ENCODE results near the gene MGST1. TPM values are rescaled to one million over a fixed set of nuclear protein-coding genes. Genes with fewer than 3 reads are reported as not detected.
A peak's percentile ranks its signal among the peaks of the same experiment; 100 is the strongest.

MGST1 gene
- total and polyA plus RNA-seq, 2 experiments from 2014 or later, result 256 to 434 TPM

GRCh38 chr12:16349131-16349460 lies 1.7 kb downstream of the MGST1 start:
- H3K79me2 ChIP-seq, result peaks cover 21% of the 10 kb centered on the region
- TF ChIP-seq CTCF (IDR thresholded peaks at IDR 0.05; ENCODE audit: poor library complexity), result no peak
- no peak for TF ChIP-seq EZH2phosphoT487 (IDR thresholded peaks at IDR 0.05; ENCODE audit: low read depth, severe bottlenecking, unreplicated experiment)
- no peak for TF ChIP-seq EZH2 (IDR thresholded peaks at IDR 0.05; ENCODE audit: borderline replicate concordance)

DNA sequence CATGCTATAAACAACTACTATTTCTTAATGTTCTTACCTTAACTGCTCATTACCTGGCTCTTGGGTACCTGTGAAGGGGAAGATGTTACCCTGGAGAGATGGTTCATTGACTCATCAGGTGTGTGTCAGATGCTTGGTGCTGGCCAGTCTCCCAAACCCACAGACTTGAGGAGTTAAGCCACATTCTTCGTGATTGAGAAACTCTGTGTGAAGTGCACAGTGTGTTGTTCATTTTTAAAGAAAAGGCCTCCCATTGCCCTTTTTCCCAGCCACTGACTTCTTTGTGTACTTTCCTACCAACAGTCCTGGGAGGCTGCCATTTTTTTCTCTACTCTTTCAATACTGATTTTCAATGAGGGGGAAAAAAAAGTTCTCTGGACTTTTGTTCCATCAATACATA lies 3.2 kb downstream of the MGST1 start:
- H3K36me3 ChIP-seq (replicated peaks; ENCODE audit: insufficient read depth, low read depth), result no peaks in the 10 kb centered on the region
- peak overlapping the region; percentile 20 for H3K4me2 ChIP-seq
- peaks cover 3% of the 10 kb centered on the region for H3K4me1 ChIP-seq (ENCODE audit: insufficient read depth)
- H3K4me3 ChIP-seq, result no peak overlapping the region
- H4K20me1 ChIP-seq (ENCODE audit: insufficient read depth, poor library complexity, severe bottlenecking), result no peaks in the 10 kb centered on the region
- H3K9me2 ChIP-seq (replicated peaks; ENCODE audit: insufficient read depth), result no peaks in the 10 kb centered on the region
- no peaks in the 10 kb centered on the region for H3K27me3 ChIP-seq
- WGBS (ENCODE audit: low lambda C conversion rate, missing lambda C conversion rate), result 59% methylated on average over 1 of the region's 1 CpG
- H3K9me3 ChIP-seq (ENCODE audit: low read depth), result no peaks in the 10 kb centered on the region
- H3K79me2 ChIP-seq, result peaks cover 21% of the 10 kb centered on the region
- H2AFZ ChIP-seq, result no peak overlapping the region
- DNase-seq (ENCODE audit: low spot score), result peak; percentile 13
- no peak for TF ChIP-seq CTCF (IDR thresholded peaks at IDR 0.05; ENCODE audit: poor library complexity)
- no peak for TF ChIP-seq EZH2 (IDR thresholded peaks at IDR 0.05; ENCODE audit: borderline replicate concordance)
- TF ChIP-seq EZH2phosphoT487 (IDR thresholded peaks at IDR 0.05; ENCODE audit: low read depth, severe bottlenecking, unreplicated experiment), result no peak
- H3K27ac ChIP-seq, result no peak overlapping the region

More at GRCh38 chr12:16349131-16349460, 1.7 kb downstream of the MGST1 start:
- no peaks in the 10 kb centered on the region for H3K36me3 ChIP-seq (replicated peaks; ENCODE audit: insufficient read depth, low read depth)
- H3K4me3 ChIP-seq, result no peak overlapping the region
- H3K9me2 ChIP-seq (replicated peaks; ENCODE audit: insufficient read depth), result no peaks in the 10 kb centered on the region
- peak overlapping the region; percentile 85 for H3K27ac ChIP-seq
- peaks cover 3% of the 10 kb centered on the region for H3K4me1 ChIP-seq (ENCODE audit: insufficient read depth)
- 46% methylated on average over 3 of the region's 3 CpGs for WGBS (ENCODE audit: low lambda C conversion rate, missing lambda C conversion rate)
- H2AFZ ChIP-seq, result no peak overlapping the region
- peak overlapping the region; percentile 75 for H3K4me2 ChIP-seq
- H3K9me3 ChIP-seq (ENCODE audit: low read depth), result no peaks in the 10 kb centered on the region
- peak; percentile 54 for DNase-seq (ENCODE audit: low spot score)
- no peaks in the 10 kb centered on the region for H3K27me3 ChIP-seq
- no peaks in the 10 kb centered on the region for H4K20me1 ChIP-seq (ENCODE audit: insufficient read depth, poor library complexity, severe bottlenecking)

DNA sequence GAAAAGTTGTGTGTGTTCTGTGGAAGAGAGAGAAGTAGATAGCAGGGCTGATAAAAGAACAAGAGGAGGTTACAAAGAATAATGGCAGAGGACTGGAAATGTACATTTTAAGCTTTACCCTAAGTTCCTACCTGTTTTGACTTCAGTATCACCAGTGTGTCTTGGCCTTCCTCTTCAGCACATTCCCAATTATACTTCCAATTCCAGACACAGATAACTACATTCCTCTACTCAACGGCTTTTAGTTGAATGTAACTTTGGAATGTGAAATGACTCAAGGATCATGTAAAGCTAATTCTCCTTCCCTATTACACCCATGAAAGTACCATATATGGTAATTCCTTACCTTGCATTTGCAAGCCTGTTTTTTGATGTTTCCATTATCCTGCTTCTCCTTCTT lies 5.0 kb downstream of the MGST1 start:
- no peak overlapping the region for H3K4me2 ChIP-seq
- WGBS (ENCODE audit: low lambda C conversion rate, missing lambda C conversion rate), result 35% methylated on average over 1 of the region's 1 CpG

More for the DNA sequence above, 5.0 kb downstream of the MGST1 start:
- Histone ChIP-seq H3K79me2 (peaks cover 21% of the 10 kb centered on the region), H3K4me3 (no peak overlapping the region), H3K27ac (peak overlapping the region; percentile 27), H3K9me2 (replicated peaks; ENCODE audit: insufficient read depth) (no peaks in the 10 kb centered on the region), H3K27me3 (no peaks in the 10 kb centered on the region), H2AFZ (no peak overlapping the region), H3K9me3 (ENCODE audit: low read depth) (no peaks in the 10 kb centered on the region), H3K4me1 (ENCODE audit: insufficient read depth) (peaks cover 3% of the 10 kb centered on the region), H4K20me1 (ENCODE audit: insufficient read depth, poor library complexity, severe bottlenecking) (no peaks in the 10 kb centered on the region), H3K36me3 (replicated peaks; ENCODE audit: insufficient read depth, low read depth) (no peaks in the 10 kb centered on the region)
- TF ChIP-seq EZH2phosphoT487 (IDR thresholded peaks at IDR 0.05; ENCODE audit: low read depth, severe bottlenecking, unreplicated experiment) (no peak), CTCF (IDR thresholded peaks at IDR 0.05; ENCODE audit: poor library complexity) (no peak), EZH2 (IDR thresholded peaks at IDR 0.05; ENCODE audit: borderline replicate concordance) (no peak)
- no peak for DNase-seq (ENCODE audit: low spot score)
